Fibroblast of lung (primary cell): ENCODE data around the gene HCFC1. TPM values are rescaled to one million over a fixed set of nuclear protein-coding genes. Genes with fewer than 3 reads are reported as not detected.

Source experiments
- DNase-seq, 2 donors: peaks; one replicate each; pipeline versions ENCODE4 v3.0.0 to v3.0.0-alpha.2; 2010; ENCODE audit warnings: low read depth in 2 of 2
- H2AFZ ChIP-seq: 2 replicates; pipeline ENCODE4 v1.5.1; 2012; ENCODE audit warnings: low read length, control low read depth, inconsistent platforms
- H3K27ac ChIP-seq: 2 replicates; pipeline ENCODE4 v1.5.1; 2011; ENCODE audit warnings: low read length, control low read depth; ENCODE audit not compliant: insufficient read depth
- H3K27me3 ChIP-seq: 2 replicates; pipeline ENCODE4 v1.5.1; 2011; ENCODE audit warnings: mild to moderate bottlenecking, low read length; ENCODE audit not compliant: control insufficient read depth, insufficient read depth
- H3K36me3 ChIP-seq: 2 replicates; pipeline ENCODE4 v1.5.1; 2011; ENCODE audit warnings: low read length; ENCODE audit not compliant: control insufficient read depth, insufficient read depth
- H3K4me1 ChIP-seq: 2 replicates; pipeline ENCODE4 v1.5.1; 2011; ENCODE audit warnings: low read length; ENCODE audit not compliant: control insufficient read depth, insufficient read depth; ENCODE audit errors: extremely low read depth
- H3K4me2 ChIP-seq: 2 replicates; pipeline ENCODE4 v1.5.1; 2011; ENCODE audit warnings: low read length, control low read depth; ENCODE audit not compliant: insufficient read depth; ENCODE audit errors: extremely low read depth
- H3K4me3 ChIP-seq, 4 experiments: fragments of 200-600 bp in 1 of 4; sonication (generic) in 1 of 4; replicated peaks in 1 of 4; 2 replicates each; pipeline ENCODE4 v1.5.1; 2011 to 2016; ENCODE audit warnings: low read length in 4 of 4, low read depth in 3 of 4, mild to moderate bottlenecking in 3 of 4, control low read depth in 2 of 4, inconsistent platforms in 1 of 4, mixed read lengths in 1 of 4; ENCODE audit not compliant: insufficient read depth in 1 of 4; ENCODE audit errors: control extremely low read depth in 1 of 4
- H3K79me2 ChIP-seq: 2 replicates; pipeline ENCODE4 v1.5.1; 2012; ENCODE audit warnings: mild to moderate bottlenecking, low read length, inconsistent platforms; ENCODE audit not compliant: control insufficient read depth, insufficient read depth
- H3K9ac ChIP-seq: 2 replicates; pipeline ENCODE4 v1.5.1; 2011; ENCODE audit warnings: mild to moderate bottlenecking, low read length, control low read depth; ENCODE audit not compliant: insufficient read depth
- H3K9me3 ChIP-seq: 2 replicates; pipeline ENCODE4 v1.5.1; 2012; ENCODE audit warnings: low read depth, low read length; ENCODE audit not compliant: control insufficient read depth, insufficient read depth
- H4K20me1 ChIP-seq: 2 replicates; pipeline ENCODE4 v1.5.1; 2011; ENCODE audit warnings: low read length; ENCODE audit not compliant: control insufficient read depth, insufficient read depth; ENCODE audit errors: extremely low read depth
- CTCF ChIP-seq, 2 donors: IDR thresholded peaks in 1 of 2; conservative IDR thresholded peaks in 1 of 2; 1 replicate in 1 of 2; 2 replicates in 1 of 2; pipeline ENCODE4 v1.5.1; 2011 to 2012; ENCODE audit warnings: low read length in 2 of 2, control low read depth in 1 of 2, inconsistent platforms in 1 of 2, low read depth in 1 of 2, mild to moderate bottlenecking in 1 of 2
- EZH2 ChIP-seq: IDR thresholded peaks from 2 replicates; pipeline ENCODE4 v1.5.1; 2012; ENCODE audit warnings: low read length, control low read depth, mild to moderate bottlenecking; ENCODE audit errors: missing control alignments
- polyA plus RNA-seq, 2 donors: library from polyadenylated mRNA; depleted of rRNA in 1 of 2; stranded (reverse) in 1 of 2; unstranded in 1 of 2; fragments of >200 nt; gene quantifications; 2 replicates each; pipeline ENCODE4 v1.2.1, GENCODE V29; 2011 to 2012; ENCODE audit warnings: missing spikeins in 1 of 2
- total RNA-seq: library from RNA; depleted of rRNA; stranded (reverse); fragments of >200 nt; gene quantifications from 2 replicates; pipeline ENCODE4 v1.2.1, GENCODE V29; 2014

HCFC1 gene
- total and polyA plus RNA-seq, 2 donors (not counting 1 experiment from before 2014, with no cell fraction given) = 3.0 to 10.2 TPM

GRCh38 chrX:153969904-153970356 lies 1.7 kb downstream of the HCFC1 start:
- Histone ChIP-seq H3K9me3 (no peaks in the 10 kb centered on the region), H3K4me1 (peaks cover 21% of the 10 kb centered on the region), H3K9ac (peak overlapping the region; percentile 30), H3K4me3 (peak overlapping the region; percentile 57 to 81 (median 61)), H3K79me2 (peaks cover 69% of the 10 kb centered on the region), H3K4me2 (peak overlapping the region; percentile 87), H2AFZ (no peak overlapping the region), H3K27me3 (no peaks in the 10 kb centered on the region), H3K36me3 (no peaks in the 10 kb centered on the region), H4K20me1 (no peaks in the 10 kb centered on the region), H3K27ac (peak overlapping the region; percentile 14)
- TF ChIP-seq CTCF (conservative IDR thresholded peaks at IDR 0.05 in 1 of 2, IDR thresholded peaks at IDR 0.05 in 1 of 2; ENCODE audit: low read depth in 1 of 2, low read length in 2 of 2) (no peak), EZH2 (no peak)
- DNase-seq = peak; percentile 46 to 64

DNA sequence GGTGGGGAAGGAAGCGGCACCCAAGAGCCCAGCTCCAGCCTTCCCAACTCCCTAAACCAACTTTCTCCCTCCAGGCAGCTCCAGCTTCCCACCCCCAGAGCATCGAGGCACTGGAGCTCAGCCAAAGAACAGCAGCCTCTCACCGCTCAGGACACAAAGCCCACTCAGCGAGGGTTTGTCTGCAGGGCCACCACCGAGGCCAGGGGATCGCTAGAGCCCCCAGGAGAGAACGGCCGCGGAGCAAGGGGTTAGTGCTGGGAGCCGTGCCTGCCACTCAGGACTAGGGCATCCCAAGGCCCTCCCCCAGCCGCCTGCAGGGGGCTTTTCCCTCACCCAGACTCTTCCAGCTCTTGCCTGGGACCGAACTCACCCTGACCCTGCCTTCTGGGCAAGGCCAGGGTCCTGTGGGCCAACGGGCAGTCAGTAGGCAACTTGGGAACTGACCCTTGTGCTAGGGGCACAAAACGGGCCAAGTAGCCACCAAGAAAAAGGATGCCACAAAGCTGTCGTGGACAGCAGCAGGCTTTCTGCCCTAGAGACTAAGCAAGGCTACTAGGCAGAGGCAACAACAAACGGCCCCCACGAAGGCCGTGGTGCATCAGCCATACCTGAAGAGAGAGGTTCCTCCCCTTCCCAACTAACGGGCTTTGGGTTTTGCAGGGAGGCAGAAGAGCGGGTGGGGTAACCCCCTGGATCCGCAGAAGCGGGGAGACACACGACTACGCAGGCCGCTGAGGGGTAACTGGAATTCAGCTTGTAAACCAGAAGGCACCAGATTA lies 2.3 kb downstream of the HCFC1 start:
- H3K4me3 ChIP-seq = peak overlapping the region; percentile 57 to 81 (median 61)
- no peaks in the 10 kb centered on the region for H3K36me3 ChIP-seq
- peaks cover 71% of the 10 kb centered on the region for H3K79me2 ChIP-seq
- H3K9ac ChIP-seq = peak overlapping the region; percentile 30
- H3K27ac ChIP-seq = peak overlapping the region; percentile 14
- H4K20me1 ChIP-seq = no peaks in the 10 kb centered on the region
- no peaks in the 10 kb centered on the region for H3K27me3 ChIP-seq
- TF ChIP-seq CTCF (conservative IDR thresholded peaks at IDR 0.05 in 1 of 2, IDR thresholded peaks at IDR 0.05 in 1 of 2; ENCODE audit: low read depth in 1 of 2, low read length in 2 of 2) (no peak), EZH2 (no peak)
- H3K4me2 ChIP-seq = peak overlapping the region; percentile 87
- H2AFZ ChIP-seq = no peak overlapping the region
- no peak for DNase-seq
- H3K9me3 ChIP-seq = no peaks in the 10 kb centered on the region
- peaks cover 20% of the 10 kb centered on the region for H3K4me1 ChIP-seq

DNA sequence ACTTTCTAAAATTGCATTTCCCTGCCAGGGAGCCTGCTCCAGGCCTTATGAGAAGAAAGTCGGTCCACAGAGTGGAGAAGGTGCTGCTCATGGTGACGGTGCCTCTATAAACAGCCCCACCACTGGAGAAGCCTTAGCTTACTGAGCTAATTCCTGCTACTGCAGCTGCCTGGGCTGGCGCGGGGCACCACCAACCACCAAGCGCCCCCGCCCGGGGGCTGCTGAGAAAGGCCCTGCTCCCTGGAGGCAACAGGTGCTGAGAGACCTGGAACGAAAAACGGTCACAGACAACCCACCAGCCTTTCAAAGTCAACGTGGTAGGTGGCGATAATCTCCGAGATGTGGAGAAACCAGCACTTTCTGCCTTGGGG lies 2.9 kb downstream of the HCFC1 start:
- peak overlapping the region; percentile 87 for H3K4me2 ChIP-seq
- peak overlapping the region; percentile 30 for H3K9ac ChIP-seq
- peaks cover 17% of the 10 kb centered on the region for H3K4me1 ChIP-seq
- no peaks in the 10 kb centered on the region for H3K36me3 ChIP-seq
- H3K9me3 ChIP-seq = no peaks in the 10 kb centered on the region
- no peaks in the 10 kb centered on the region for H3K27me3 ChIP-seq
- no peak overlapping the region for H2AFZ ChIP-seq
- TF ChIP-seq CTCF (conservative IDR thresholded peaks at IDR 0.05 in 1 of 2, IDR thresholded peaks at IDR 0.05 in 1 of 2; ENCODE audit: low read depth in 1 of 2, low read length in 2 of 2) = no peak
- no peak for TF ChIP-seq EZH2
- H3K79me2 ChIP-seq = peaks cover 71% of the 10 kb centered on the region
- H3K27ac ChIP-seq = no peak overlapping the region
- DNase-seq = peak in 1 of 2 donors; percentile 29
- no peaks in the 10 kb centered on the region for H4K20me1 ChIP-seq
- H3K4me3 ChIP-seq = peak overlapping the region; percentile 57 to 81 (median 61)
